Hippocampal formation (tissue), 2 donors: Measurements from ENCODE around the gene TMCC2.
"Not testable (repeated sequence)": the region's sequence is repeated elsewhere in the genome, so short reads cannot be mapped to it uniquely, and the experiment has no call there.

Experiments
- DNase-seq, 2 donors: peaks; one replicate each; lab custom pipeline; 2025; lab: John Stamatoyannopoulos, UW

Gene TMCC2, protein sequence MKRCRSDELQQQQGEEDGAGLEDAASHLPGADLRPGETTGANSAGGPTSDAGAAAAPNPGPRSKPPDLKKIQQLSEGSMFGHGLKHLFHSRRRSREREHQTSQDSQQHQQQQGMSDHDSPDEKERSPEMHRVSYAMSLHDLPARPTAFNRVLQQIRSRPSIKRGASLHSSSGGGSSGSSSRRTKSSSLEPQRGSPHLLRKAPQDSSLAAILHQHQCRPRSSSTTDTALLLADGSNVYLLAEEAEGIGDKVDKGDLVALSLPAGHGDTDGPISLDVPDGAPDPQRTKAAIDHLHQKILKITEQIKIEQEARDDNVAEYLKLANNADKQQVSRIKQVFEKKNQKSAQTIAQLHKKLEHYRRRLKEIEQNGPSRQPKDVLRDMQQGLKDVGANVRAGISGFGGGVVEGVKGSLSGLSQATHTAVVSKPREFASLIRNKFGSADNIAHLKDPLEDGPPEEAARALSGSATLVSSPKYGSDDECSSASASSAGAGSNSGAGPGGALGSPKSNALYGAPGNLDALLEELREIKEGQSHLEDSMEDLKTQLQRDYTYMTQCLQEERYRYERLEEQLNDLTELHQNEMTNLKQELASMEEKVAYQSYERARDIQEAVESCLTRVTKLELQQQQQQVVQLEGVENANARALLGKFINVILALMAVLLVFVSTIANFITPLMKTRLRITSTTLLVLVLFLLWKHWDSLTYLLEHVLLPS

DNA sequence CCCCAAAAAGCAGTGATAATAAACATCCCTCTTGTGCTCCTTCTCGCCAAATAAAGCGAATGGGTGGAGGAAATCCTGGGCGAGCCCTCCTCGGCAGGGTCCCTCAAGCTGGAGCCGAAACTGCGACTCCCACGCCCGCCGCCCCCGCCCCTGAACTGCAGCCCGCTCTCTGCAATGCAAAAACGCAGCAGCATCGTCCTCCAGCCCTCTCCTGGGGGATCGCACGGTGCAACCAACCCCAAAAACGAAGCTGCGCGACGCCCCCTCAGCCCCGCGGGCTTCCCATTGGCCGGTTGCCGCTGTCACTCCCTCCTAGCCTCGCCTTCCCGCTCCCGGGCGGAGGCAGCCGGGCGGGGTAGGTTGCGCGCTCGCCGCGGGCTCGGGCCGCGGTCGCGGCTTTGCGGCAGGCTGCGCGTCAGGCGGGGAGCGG lies at the start of gene TMCC2:
Gene TMCC2, plus strand, starts transcription at position 363 of the 430 bp plus-strand sequence. CDS start 619 bp downstream, outside the sequence.
- DNase-seq, result peak; percentile 93 to 95

DNA sequence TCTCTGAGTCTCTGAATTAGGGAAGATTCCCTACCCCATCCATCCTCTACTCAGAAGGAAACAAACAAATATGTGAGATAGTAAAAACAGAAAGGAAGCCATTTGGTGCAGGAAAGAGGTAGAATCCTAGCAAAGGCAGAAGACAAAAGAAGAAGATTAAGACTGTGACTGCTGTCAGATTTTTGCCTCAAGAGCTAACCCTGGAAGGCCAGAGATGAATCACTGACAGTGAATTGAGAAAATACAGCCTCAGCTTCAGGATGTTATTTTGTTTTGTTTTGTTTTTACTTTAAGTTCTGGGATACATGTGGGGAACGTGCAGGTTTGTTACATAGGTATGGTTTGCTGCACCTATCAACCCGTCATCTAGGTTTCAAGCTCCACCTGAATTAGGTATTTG lies 47.9 kb upstream of the TMCC2 start:
- no peak for DNase-seq

- not testable (repeated sequence) for DNase-seq
Observed at GRCh38 chr1:205180331-205180730, 47.4 kb upstream of the TMCC2 start.

DNA sequence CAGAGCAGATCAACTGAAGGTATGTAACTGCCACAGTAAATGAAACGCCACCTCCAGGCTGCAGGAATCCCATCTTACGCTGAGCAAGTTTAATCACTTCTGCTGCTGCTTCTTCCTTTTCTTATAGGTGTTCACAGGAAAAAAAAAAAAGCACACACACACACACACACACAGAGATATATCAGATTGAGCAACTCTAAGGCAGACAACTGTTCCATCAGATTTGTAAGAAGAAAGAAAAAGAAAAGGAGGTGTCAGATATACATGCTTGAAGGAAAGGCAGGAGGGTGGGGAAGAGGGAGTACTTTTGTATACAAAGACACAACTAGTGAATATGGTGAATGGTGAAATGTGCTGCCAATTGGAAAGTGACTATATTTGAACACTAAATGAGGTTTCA lies 44.8 kb upstream of the TMCC2 start:
- DNase-seq, result no peak

DNA sequence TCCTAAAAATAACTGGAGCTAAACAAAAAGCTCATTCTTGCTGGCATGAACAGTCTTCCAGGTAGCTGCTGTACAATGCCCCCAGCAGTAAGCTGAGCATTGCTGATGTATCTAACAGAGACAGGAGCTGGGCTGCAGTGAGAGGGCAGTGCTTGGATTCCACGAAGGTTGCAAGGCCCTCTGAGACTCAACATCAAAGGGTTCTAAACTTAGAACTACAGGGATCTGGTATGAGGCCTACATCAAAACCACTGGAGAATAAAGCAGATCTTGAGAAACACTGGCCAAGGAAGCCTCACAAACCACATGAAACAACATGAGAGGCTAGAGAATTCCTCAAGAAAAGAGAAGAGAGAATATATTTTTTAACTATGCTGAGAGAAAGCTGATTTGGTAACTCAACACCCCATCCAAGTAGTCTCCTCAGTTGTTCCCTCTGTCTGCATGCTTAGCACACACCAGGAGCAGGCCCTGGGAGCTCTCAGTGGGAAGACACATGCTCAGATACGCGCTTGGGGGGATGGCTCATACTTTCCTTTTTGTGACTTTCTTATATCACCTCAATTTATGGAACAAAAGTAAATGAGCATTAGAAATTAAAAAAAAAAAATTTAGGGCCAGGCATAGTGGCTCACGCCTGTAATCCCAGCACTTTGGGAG lies 43.9 kb upstream of the TMCC2 start:
- DNase-seq, result no peak

DNA sequence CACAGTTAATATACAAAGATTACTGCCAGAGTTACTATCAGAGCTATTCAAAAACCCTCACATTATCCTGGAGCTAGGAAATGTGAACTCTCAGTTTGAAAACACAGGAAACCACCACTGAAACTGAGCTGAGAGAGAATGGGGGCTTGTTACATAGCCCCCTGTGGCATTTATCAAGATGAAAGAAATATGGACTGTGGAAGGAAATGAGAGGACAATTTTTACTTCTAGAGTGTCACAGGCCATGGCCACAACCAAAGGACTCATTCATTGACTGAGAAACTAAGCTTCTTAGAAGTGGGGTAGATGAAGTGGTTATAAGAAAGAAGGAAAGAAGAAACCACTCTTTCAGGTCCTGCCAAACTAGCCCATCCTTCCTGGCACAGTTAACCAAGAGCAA lies 41.6 kb upstream of the TMCC2 start:
- DNase-seq, result no peak

GRCh38 chr1:205187420-205187819 lies 40.3 kb upstream of the TMCC2 start:
- no peak for DNase-seq

DNA sequence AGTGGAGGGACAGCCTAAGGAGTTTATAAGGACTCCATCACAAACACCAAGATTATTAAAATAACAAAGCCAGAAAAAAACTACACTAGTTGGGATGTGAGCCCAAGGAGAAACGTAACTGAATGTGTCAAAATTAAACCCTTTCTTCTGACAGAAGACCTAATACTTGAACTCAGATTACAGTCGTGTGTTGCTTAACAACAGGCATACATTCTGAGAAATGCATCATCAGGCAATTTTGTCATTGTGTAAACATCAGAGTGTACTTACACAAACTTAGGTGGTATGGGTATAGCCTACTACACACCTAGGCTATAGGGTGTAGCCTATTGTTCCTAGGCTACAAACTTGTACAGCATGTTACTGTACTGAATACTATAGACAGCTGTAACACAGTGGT lies 39.6 kb upstream of the TMCC2 start:
- DNase-seq, result no peak

GRCh38 chr1:205188596-205188995 lies 39.1 kb upstream of the TMCC2 start:
- DNase-seq, result no peak

- DNase-seq, result no peak
Observed at GRCh38 chr1:205189131-205189530, 38.6 kb upstream of the TMCC2 start.

GRCh38 chr1:205190845-205191577 lies 36.7 kb upstream of the TMCC2 start:
- no peak for DNase-seq

DNA sequence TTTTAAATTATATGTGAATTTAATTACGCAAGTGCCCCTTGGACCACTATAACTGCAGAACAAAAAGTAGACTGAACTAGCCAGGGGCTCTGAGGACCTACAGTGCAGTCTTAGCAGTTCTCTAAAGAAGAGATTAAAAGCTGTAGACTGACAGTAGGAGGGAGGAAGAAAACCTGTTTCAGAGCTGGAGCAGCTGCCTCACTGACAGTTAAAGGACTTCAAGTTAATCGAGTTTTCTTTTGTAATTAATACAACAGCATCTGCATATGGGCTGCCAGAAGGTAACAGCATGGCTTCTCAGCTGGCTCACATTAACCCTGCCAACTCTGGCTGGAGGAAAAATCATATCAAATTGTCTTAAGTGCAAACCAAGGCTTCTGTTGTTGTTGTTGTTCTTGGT lies 36.1 kb upstream of the TMCC2 start:
- no peak for DNase-seq

- no peak for DNase-seq
Observed at GRCh38 chr1:205192287-205192686, 35.5 kb upstream of the TMCC2 start.

DNA sequence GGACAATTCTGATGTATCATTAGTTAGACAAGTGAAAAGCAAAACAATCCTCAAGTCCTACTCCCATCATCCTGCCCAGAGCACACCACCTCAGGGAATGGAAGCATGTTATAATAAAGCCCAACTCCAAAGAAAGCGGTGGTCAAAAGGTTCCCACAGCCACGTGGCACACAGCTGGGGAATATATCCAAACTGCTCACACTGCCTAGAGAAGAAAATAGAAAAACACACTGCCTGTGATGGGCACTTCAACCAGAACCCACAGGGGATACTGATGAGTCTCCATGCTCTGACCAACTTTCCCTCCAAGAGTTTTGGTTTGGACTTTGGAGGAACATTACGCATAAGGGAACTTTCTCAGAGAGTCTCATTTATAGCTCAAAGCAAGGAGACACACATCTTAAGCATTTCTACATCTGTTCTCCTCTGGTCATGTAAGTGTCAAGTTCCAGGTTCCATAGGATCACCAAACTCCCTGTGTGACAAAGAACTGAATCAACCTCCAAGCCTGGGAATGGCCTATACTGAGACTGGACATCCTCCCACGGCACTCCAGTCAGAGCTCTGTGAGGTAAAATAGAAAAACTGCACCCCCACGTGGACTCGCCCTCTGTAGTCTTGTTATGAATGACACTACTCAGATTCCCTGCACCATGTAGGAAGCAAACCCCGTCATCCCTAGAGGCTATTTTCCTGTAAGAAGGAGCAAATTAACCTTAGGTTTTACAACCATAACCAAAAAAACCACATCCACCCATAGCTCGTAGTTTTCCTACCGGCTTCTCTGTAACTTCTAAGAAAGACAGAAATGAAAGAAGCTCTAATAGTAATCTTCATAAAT lies 28.4 kb upstream of the TMCC2 start:
- DNase-seq, result peak in 1 of 2 donors; percentile 25

DNA sequence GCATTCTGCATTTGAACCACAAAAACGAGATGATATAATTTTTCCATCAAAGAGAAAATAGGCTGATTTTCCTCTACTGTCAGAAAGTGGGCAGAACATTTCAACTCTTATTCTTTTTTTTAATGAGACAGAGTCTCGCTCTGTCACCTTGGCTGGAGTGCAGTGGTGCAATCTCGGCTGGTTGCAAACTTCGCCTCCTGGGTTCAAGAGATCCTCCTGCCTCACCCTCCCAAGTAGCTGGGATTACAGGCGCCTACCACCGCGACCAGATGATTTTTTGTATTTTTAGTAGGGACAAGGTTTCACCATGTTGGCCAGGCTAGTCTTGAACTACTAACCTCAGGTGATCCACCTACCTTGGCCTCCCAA lies 27.8 kb upstream of the TMCC2 start:
- DNase-seq, result no peak

DNA sequence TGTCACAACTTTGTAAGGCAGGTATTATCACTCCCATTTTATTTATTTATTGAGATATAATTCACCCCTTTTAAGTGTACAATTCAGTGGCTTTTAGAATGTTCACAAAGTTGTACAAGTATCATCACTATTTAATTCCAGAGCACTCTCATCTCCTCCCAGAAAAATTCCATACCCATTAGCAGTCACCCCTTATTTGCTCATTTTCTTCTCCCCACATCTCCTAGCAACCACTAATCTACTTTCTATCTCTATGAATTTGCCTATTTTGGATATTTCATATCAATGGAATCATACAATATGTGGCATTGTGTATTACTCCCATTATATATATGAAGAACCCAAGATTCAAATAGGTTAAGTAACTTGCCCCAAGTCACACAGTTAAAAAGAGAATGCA lies 23.2 kb upstream of the TMCC2 start:
- no peak for DNase-seq

DNA sequence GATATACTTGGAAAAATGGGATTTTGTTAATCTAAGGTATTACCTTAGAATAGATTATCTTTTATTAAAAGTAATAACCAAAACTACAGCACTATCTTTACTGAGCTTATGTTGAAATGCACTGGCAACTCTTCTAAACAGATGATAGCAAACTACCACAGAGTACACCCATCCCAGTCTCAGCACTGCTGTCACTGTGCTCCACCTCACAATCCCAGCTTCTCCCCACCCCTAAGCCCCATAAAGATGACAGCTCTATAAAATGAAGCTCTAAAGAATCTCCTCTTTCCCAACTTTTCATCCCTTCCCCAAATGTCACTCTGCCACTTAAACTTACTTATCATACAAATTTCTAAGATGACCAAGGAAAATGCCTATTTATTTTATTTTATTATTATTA lies 22.7 kb upstream of the TMCC2 start:
- DNase-seq, result no peak

DNA sequence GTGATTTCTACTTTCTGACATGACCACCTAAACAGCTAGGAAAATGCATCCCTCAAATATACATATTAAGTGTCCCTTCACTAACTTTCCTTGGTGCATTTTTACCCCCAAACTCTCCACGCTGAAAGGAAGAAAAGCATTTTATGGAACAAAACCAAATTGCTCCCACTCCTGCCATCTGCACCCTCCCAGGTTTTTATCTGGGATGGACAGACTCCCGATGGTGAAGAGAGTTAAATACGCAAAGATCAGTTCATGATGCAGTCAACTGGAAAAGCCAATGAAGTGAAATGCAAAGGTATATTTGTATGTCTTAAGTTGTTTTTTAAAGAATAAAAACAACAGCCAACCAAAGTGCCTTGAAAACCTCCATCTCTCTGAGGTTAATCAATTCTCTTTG lies 18.9 kb upstream of the TMCC2 start:
- no peak for DNase-seq

- DNase-seq, result no peak
Observed at GRCh38 chr1:205210756-205211168, 17.0 kb upstream of the TMCC2 start.

GRCh38 chr1:205211169-205211838 lies 16.4 kb upstream of the TMCC2 start, which contains the start of gene DSTYK:
DSTYK (minus strand) TSS chr1:205211702; CDS start chr1:205211535, 167 bp downstream.
- peak; percentile 96 to 98 for DNase-seq
